NCI-H1436 treated with DMSO at 0.1 percent for 48 hours (cell line): ENCODE measurements around the gene KRT40.

Experiments used
- DNase-seq: peaks from one replicate; lab custom pipeline; 2025; lab: John Stamatoyannopoulos, UW

The KRT40 gene

GRCh38 chr17:40952154-40952553 lies 32.0 kb downstream of the KRT40 start:
- no peak for DNase-seq

GRCh38 chr17:40951011-40951622 lies 33.0 kb downstream of the KRT40 start:
- DNase-seq: no peak

- DNase-seq: no peak
These were observed 34.0 kb downstream of the KRT40 start for GRCh38 chr17:40950176-40950575.

GRCh38 chr17:40949418-40949817 lies 34.7 kb downstream of the KRT40 start:
- no peak for DNase-seq

GRCh38 chr17:40947929-40948328 lies 36.2 kb downstream of the KRT40 start:
- no peak for DNase-seq

- DNase-seq: no peak
These were observed 38.7 kb downstream of the KRT40 start for GRCh38 chr17:40945414-40945813.

- no peak for DNase-seq
These were observed 39.6 kb downstream of the KRT40 start for GRCh38 chr17:40944531-40944930.

GRCh38 chr17:40942553-40942952 lies 41.6 kb downstream of the KRT40 start:
- no peak for DNase-seq

GRCh38 chr17:40940266-40940665 lies 43.9 kb downstream of the KRT40 start:
- no peak for DNase-seq

- no peak for DNase-seq
These were observed 45.1 kb downstream of the KRT40 start for GRCh38 chr17:40938981-40939380.

- no peak for DNase-seq
These were observed 46.7 kb downstream of the KRT40 start, which contains the start of gene KRT23 for GRCh38 chr17:40937384-40937819. KRT23 (minus strand) TSS chr17:40937646; CDS start chr17:40936603, 1,043 bp downstream.

- DNase-seq: no peak
These were observed 47.1 kb downstream of the KRT40 start for GRCh38 chr17:40936976-40937375.

- no peak for DNase-seq
These were observed 47.6 kb downstream of the KRT40 start for GRCh38 chr17:40936437-40936971.

- DNase-seq: no peak
These were observed 48.5 kb downstream of the KRT40 start for GRCh38 chr17:40935624-40936023.

- DNase-seq: no peak
These were observed 51.5 kb downstream of the KRT40 start for GRCh38 chr17:40932608-40933007.

- no peak for DNase-seq
These were observed 52.8 kb downstream of the KRT40 start for GRCh38 chr17:40931311-40931710.
